ENCODE data around the gene PLEKHH2. TPM values are rescaled to one million over a fixed set of nuclear protein-coding genes. Genes with fewer than 3 reads are reported as not detected.
"Not testable (repeated sequence)": the region's sequence is repeated elsewhere in the genome, so short reads cannot be mapped to it uniquely, and the experiment has no call there.

Gene PLEKHH2
- total and polyA plus RNA-seq, 2 experiments from 2014 or later: 5.4 to 6.7 TPM

GRCh38 chr2:43692428-43692994 lies 55.5 kb downstream of the PLEKHH2 start:
- Mint-ChIP-seq H3K4me3 (no peak overlapping the region), H3K27ac (no peak overlapping the region), H3K9me3 (no peaks in the 10 kb centered on the region; the same call in 2 of the 3 replicates), H3K36me3 (ENCODE audit: low read depth) (no peaks in the 10 kb centered on the region), H3K4me1 (no peaks in the 10 kb centered on the region), H3K27me3 (ENCODE audit: insufficient read depth, low read depth, poor library complexity) (peaks cover 1% of the 10 kb centered on the region)
- Histone ChIP-seq H3K4me2 (no peak overlapping the region), H4K20me1 (replicated peaks; ENCODE audit: insufficient read depth) (no peaks in the 10 kb centered on the region), H3K27me3 (ENCODE audit: insufficient read depth) (no peaks in the 10 kb centered on the region), H3F3A (replicated peaks; ENCODE audit: low read depth) (no peaks in the 10 kb centered on the region), H3K79me2 (replicated peaks; ENCODE audit: insufficient read depth) (no peaks in the 10 kb centered on the region), H2AFZ (no peak overlapping the region), H3K27ac (ENCODE audit: low read depth) (no peak overlapping the region), H3K4me3 (no peak overlapping the region), H3K36me3 (ENCODE audit: insufficient read depth) (no peaks in the 10 kb centered on the region), H3K9me2 (ENCODE audit: insufficient read depth) (no peaks in the 10 kb centered on the region), H3K4me1 (ENCODE audit: insufficient read depth) (no peaks in the 10 kb centered on the region)
- ATAC-seq (no peak), DNase-seq (ENCODE audit: low spot score) (no peak)
- TF ChIP-seq EZH2 (IDR thresholded peaks at IDR 0.05; ENCODE audit: low read depth, unreplicated experiment) (no peak), POLR2AphosphoS5 (IDR thresholded peaks at IDR 0.05; ENCODE audit: low read depth) (no peak), NANOG (IDR thresholded peaks at IDR 0.05; ENCODE audit: borderline replicate concordance) (no peak)
- TF ChIP-seq, protein P1, sequence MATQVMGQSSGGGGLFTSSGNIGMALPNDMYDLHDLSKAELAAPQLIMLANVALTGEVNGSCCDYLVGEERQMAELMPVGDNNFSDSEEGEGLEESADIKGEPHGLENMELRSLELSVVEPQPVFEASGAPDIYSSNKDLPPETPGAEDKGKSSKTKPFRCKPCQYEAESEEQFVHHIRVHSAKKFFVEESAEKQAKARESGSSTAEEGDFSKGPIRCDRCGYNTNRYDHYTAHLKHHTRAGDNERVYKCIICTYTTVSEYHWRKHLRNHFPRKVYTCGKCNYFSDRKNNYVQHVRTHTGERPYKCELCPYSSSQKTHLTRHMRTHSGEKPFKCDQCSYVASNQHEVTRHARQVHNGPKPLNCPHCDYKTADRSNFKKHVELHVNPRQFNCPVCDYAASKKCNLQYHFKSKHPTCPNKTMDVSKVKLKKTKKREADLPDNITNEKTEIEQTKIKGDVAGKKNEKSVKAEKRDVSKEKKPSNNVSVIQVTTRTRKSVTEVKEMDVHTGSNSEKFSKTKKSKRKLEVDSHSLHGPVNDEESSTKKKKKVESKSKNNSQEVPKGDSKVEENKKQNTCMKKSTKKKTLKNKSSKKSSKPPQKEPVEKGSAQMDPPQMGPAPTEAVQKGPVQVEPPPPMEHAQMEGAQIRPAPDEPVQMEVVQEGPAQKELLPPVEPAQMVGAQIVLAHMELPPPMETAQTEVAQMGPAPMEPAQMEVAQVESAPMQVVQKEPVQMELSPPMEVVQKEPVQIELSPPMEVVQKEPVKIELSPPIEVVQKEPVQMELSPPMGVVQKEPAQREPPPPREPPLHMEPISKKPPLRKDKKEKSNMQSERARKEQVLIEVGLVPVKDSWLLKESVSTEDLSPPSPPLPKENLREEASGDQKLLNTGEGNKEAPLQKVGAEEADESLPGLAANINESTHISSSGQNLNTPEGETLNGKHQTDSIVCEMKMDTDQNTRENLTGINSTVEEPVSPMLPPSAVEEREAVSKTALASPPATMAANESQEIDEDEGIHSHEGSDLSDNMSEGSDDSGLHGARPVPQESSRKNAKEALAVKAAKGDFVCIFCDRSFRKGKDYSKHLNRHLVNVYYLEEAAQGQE (IDR thresholded peaks at IDR 0.05; ENCODE audit: unreplicated experiment): no peak

- H3K4me1 ChIP-seq (ENCODE audit: insufficient read depth); H3K4me3 Mint-ChIP-seq; H4K20me1 ChIP-seq (replicated peaks; ENCODE audit: insufficient read depth); H2AFZ ChIP-seq; H3K36me3 Mint-ChIP-seq (ENCODE audit: low read depth); H3K27me3 Mint-ChIP-seq (ENCODE audit: insufficient read depth, low read depth, poor library complexity); H3K27me3 ChIP-seq (ENCODE audit: insufficient read depth); H3K4me1 Mint-ChIP-seq; H3F3A ChIP-seq (replicated peaks; ENCODE audit: low read depth); H3K36me3 ChIP-seq (ENCODE audit: insufficient read depth); H3K27ac Mint-ChIP-seq; ATAC-seq; H3K9me2 ChIP-seq (ENCODE audit: insufficient read depth); H3K4me3 ChIP-seq; H3K4me2 ChIP-seq; DNase-seq (ENCODE audit: low spot score); H3K9me3 Mint-ChIP-seq; H3K79me2 ChIP-seq (replicated peaks; ENCODE audit: insufficient read depth); H3K27ac ChIP-seq (ENCODE audit: low read depth): not testable (repeated sequence)
Measured at GRCh38 chr2:43698140-43698539, 61.1 kb downstream of the PLEKHH2 start.

GRCh38 chr2:43699761-43700160 lies 62.7 kb downstream of the PLEKHH2 start:
- Mint-ChIP-seq H3K4me1 (no peaks in the 10 kb centered on the region; the same call in 2 of the 3 replicates), H3K27ac (no peak overlapping the region), H3K36me3 (ENCODE audit: low read depth) (no peaks in the 10 kb centered on the region), H3K4me3 (no peak overlapping the region), H3K27me3 (ENCODE audit: insufficient read depth, low read depth, poor library complexity) (no peaks in the 10 kb centered on the region), H3K9me3 (no peaks in the 10 kb centered on the region)
- Histone ChIP-seq H4K20me1 (replicated peaks; ENCODE audit: insufficient read depth) (no peaks in the 10 kb centered on the region), H3K9me2 (ENCODE audit: insufficient read depth) (no peaks in the 10 kb centered on the region), H3K4me1 (ENCODE audit: insufficient read depth) (no peaks in the 10 kb centered on the region), H3K4me3 (no peak overlapping the region), H3F3A (replicated peaks; ENCODE audit: low read depth) (no peaks in the 10 kb centered on the region), H3K79me2 (replicated peaks; ENCODE audit: insufficient read depth) (no peaks in the 10 kb centered on the region), H3K27ac (ENCODE audit: low read depth) (no peak overlapping the region), H3K4me2 (no peak overlapping the region), H3K36me3 (ENCODE audit: insufficient read depth) (no peaks in the 10 kb centered on the region), H2AFZ (no peak overlapping the region), H3K27me3 (ENCODE audit: insufficient read depth) (no peaks in the 10 kb centered on the region)
- ATAC-seq (no peak), DNase-seq (ENCODE audit: low spot score) (no peak)
- no peak for TF ChIP-seq CREB1 (CRISPR knock-in tag; IDR thresholded peaks at IDR 0.05; ENCODE audit: low read depth)
- TF ChIP-seq EZH2 (IDR thresholded peaks at IDR 0.05; ENCODE audit: low read depth, unreplicated experiment): no peak
- no peak for TF ChIP-seq NANOG (IDR thresholded peaks at IDR 0.05; ENCODE audit: borderline replicate concordance)
- TF ChIP-seq, protein P2, sequence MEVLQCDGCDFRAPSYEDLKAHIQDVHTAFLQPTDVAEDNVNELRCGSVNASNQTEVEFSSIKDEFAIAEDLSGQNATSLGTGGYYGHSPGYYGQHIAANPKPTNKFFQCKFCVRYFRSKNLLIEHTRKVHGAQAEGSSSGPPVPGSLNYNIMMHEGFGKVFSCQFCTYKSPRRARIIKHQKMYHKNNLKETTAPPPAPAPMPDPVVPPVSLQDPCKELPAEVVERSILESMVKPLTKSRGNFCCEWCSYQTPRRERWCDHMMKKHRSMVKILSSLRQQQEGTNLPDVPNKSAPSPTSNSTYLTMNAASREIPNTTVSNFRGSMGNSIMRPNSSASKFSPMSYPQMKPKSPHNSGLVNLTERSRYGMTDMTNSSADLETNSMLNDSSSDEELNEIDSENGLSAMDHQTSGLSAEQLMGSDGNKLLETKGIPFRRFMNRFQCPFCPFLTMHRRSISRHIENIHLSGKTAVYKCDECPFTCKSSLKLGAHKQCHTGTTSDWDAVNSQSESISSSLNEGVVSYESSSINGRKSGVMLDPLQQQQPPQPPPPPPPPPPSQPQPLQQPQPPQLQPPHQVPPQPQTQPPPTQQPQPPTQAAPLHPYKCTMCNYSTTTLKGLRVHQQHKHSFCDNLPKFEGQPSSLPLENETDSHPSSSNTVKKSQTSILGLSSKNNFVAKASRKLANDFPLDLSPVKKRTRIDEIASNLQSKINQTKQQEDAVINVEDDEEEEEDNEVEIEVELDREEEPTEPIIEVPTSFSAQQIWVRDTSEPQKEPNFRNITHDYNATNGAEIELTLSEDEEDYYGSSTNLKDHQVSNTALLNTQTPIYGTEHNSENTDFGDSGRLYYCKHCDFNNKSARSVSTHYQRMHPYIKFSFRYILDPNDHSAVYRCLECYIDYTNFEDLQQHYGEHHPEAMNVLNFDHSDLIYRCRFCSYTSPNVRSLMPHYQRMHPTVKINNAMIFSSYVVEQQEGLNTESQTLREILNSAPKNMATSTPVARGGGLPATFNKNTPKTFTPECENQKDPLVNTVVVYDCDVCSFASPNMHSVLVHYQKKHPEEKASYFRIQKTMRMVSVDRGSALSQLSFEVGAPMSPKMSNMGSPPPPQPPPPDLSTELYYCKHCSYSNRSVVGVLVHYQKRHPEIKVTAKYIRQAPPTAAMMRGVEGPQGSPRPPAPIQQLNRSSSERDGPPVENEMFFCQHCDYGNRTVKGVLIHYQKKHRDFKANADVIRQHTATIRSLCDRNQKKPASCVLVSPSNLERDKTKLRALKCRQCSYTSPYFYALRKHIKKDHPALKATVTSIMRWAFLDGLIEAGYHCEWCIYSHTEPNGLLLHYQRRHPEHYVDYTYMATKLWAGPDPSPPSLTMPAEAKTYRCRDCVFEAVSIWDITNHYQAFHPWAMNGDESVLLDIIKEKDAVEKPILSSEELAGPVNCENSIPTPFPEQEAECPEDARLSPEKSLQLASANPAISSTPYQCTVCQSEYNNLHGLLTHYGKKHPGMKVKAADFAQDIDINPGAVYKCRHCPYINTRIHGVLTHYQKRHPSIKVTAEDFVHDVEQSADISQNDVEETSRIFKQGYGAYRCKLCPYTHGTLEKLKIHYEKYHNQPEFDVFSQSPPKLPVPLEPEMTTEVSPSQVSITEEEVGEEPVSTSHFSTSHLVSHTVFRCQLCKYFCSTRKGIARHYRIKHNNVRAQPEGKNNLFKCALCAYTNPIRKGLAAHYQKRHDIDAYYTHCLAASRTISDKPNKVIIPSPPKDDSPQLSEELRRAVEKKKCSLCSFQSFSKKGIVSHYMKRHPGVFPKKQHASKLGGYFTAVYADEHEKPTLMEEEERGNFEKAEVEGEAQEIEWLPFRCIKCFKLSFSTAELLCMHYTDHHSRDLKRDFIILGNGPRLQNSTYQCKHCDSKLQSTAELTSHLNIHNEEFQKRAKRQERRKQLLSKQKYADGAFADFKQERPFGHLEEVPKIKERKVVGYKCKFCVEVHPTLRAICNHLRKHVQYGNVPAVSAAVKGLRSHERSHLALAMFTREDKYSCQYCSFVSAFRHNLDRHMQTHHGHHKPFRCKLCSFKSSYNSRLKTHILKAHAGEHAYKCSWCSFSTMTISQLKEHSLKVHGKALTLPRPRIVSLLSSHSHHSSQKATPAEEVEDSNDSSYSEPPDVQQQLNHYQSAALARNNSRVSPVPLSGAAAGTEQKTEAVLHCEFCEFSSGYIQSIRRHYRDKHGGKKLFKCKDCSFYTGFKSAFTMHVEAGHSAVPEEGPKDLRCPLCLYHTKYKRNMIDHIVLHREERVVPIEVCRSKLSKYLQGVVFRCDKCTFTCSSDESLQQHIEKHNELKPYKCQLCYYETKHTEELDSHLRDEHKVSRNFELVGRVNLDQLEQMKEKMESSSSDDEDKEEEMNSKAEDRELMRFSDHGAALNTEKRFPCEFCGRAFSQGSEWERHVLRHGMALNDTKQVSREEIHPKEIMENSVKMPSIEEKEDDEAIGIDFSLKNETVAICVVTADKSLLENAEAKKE (CRISPR knock-in tag; IDR thresholded peaks at IDR 0.05): no peak
- no peak for TF ChIP-seq JUNB (IDR thresholded peaks at IDR 0.05; ENCODE audit: unreplicated experiment)
